Esophagus muscularis mucosa (tissue), 4 donors: ENCODE results near the gene PLIN4. TPM values are rescaled to one million over a fixed set of nuclear protein-coding genes. Genes with fewer than 3 reads are reported as not detected.

Experiments used
- DNase-seq: peaks from one replicate; pipeline ENCODE4 v3.0.0-alpha.2; 2017; ENCODE audit errors: extremely low spot score
- H3K27ac ChIP-seq, 4 donors: fragments of 200-600 bp; sonication (generic); replicated peaks in 1 of 4; 1 replicate in 3 of 4; 2 replicates in 1 of 4; pipeline ENCODE4 v1.5.1; 2016 to 2019; ENCODE audit warnings: mild to moderate bottlenecking in 1 of 4
- H3K27me3 ChIP-seq, 4 donors: fragments of 200-600 bp; sonication (generic); one replicate each; pipeline versions ENCODE4 v1.5.1 to v1.6.0; 2016 to 2019
- H3K36me3 ChIP-seq, 4 donors: fragments of 200-600 bp; sonication (generic); one replicate each; pipeline ENCODE4 v1.5.1; 2016 to 2019
- H3K4me1 ChIP-seq, 4 donors: fragments of 200-600 bp; sonication (generic); one replicate each; pipeline ENCODE4 v1.5.1; 2016 to 2019
- H3K4me3 ChIP-seq, 4 donors: fragments of 200-600 bp; sonication (generic); 1 replicate in 2 of 4; 2 replicates in 2 of 4; pipeline ENCODE4 v1.5.1; 2016 to 2019; ENCODE audit warnings: mild to moderate bottlenecking in 4 of 4, moderate library complexity in 1 of 4
- H3K9me3 ChIP-seq, 4 donors: fragments of 200-600 bp; sonication (generic); 1 replicate in 3 of 4; 2 replicates in 1 of 4; pipeline ENCODE4 v1.5.1; 2016 to 2019
- CTCF ChIP-seq, 3 experiments: fragments of 200-600 bp in 2 of 3; fragments of 450-650 bp in 1 of 3; sonication (generic) in 2 of 3; IDR thresholded peaks; one replicate each; pipeline ENCODE4 v1.5.1; 2017 to 2019; ENCODE audit warnings: antibody characterized with exemption in 3 of 3, mild to moderate bottlenecking in 2 of 3, moderate library complexity in 1 of 3
- EP300 ChIP-seq: sonication (generic); formaldehyde crosslinking; IDR thresholded peaks from one replicate; pipeline ENCODE4 v1.6.1; 2017; ENCODE audit warnings: antibody characterized with exemption
- POLR2A ChIP-seq: fragments of 450-650 bp; IDR thresholded peaks from one replicate; pipeline ENCODE4 v1.6.1; 2017; ENCODE audit warnings: antibody characterized with exemption, moderate library complexity, mild to moderate bottlenecking, low read depth
- POLR2AphosphoS5 ChIP-seq, 2 donors: sonication (generic); formaldehyde crosslinking; IDR thresholded peaks; one replicate each; pipeline ENCODE4 v1.6.1; 2017; ENCODE audit warnings: antibody characterized with exemption in 2 of 2
- WGBS: methylation state at CpG from one replicate; pipeline ENCODE4 v1.1.5; 2018; 5-methylcytosine and 5-hydroxymethylcytosine counted together
- intact Hi-C: fragments of 100-400 bp; cut with DNase I; formaldehyde crosslinking; loops from one replicate; pipeline ENCODE4 v1.15.1; 2023
- total RNA-seq, 4 donors: library from RNA; depleted of rRNA; stranded (reverse); fragments of >200 nt; gene quantifications; one replicate each; pipeline versions ENCODE4 v1.1.0 to v1.2.1, GENCODE V29; 2016

PLIN4 gene
- total RNA-seq, 4 donors from 2014 or later: 45.7 to 134 (median 91.1) TPM

GRCh38 chr19:4537953-4538600 is 19.8 kb upstream of the PLIN4 start:
- peaks cover 8 to 20% (median 18%) of the 10 kb centered on the region in 4 donors for H3K4me1 ChIP-seq
- WGBS: 90% methylated on average over 4 of the region's 27 CpGs
- peaks cover 0 to 24% (median 0%) of the 10 kb centered on the region in 4 donors for H3K27me3 ChIP-seq
- TF ChIP-seq POLR2A (no peak), POLR2AphosphoS5 (IDR thresholded peaks at IDR 0.05) (no peak), EP300 (no peak), CTCF (IDR thresholded peaks at IDR 0.05) (no peak)
- no peaks in the 10 kb centered on the region for H3K36me3 ChIP-seq
- H3K27ac ChIP-seq: no peak overlapping the region
- DNase-seq: no peak
- no peak overlapping the region for H3K4me3 ChIP-seq
- intact Hi-C loops: no loop called here
- peaks cover 0 to 8% (median 3%) of the 10 kb centered on the region in 4 donors for H3K9me3 ChIP-seq

GRCh38 chr19:4536798-4537197 is 18.5 kb upstream of the PLIN4 start:
- DNase-seq: no peak
- H3K9me3 ChIP-seq: peaks cover 0 to 8% (median 3%) of the 10 kb centered on the region in 4 donors
- no peak overlapping the region for H3K27ac ChIP-seq
- intact Hi-C loops: no loop called here
- peaks cover 8 to 20% (median 18%) of the 10 kb centered on the region in 4 donors for H3K4me1 ChIP-seq
- no peak overlapping the region for H3K4me3 ChIP-seq
- H3K27me3 ChIP-seq: peaks cover 0 to 17% (median 0%) of the 10 kb centered on the region in 4 donors
- H3K36me3 ChIP-seq: no peaks in the 10 kb centered on the region
- 69% methylated on average over 4 of the region's 5 CpGs for WGBS
- no peak for TF ChIP-seq POLR2AphosphoS5 (IDR thresholded peaks at IDR 0.05)
- no peak for TF ChIP-seq POLR2A
- no peak for TF ChIP-seq CTCF (IDR thresholded peaks at IDR 0.05)
- no peak for TF ChIP-seq EP300

GRCh38 chr19:4534836-4535658 is 16.8 kb upstream of the PLIN4 start, which contains the start of gene PLIN5:
Gene PLIN5, minus strand, starts transcription at chr19:4535224. Its CDS starts 1,150 bp downstream, at chr19:4534074.
- peak within 1 kb of the TSS; percentile 43 to 51 (median 46) for H3K4me3 ChIP-seq
- H3K27me3 ChIP-seq: peaks cover 0 to 17% (median 0%) of the 10 kb centered on the region in 4 donors
- H3K4me1 ChIP-seq: peaks cover 8 to 20% (median 18%) of the 10 kb centered on the region in 4 donors
- no peaks in the 10 kb centered on the region for H3K9me3 ChIP-seq
- peak within 1 kb of the TSS in 3 of 4 donors; percentile 50 to 67 (median 50) for H3K27ac ChIP-seq
- intact Hi-C loops: no loop called here
- 27% methylated on average over 6 of the region's 49 CpGs for WGBS
- H3K36me3 ChIP-seq: no peaks in the 10 kb centered on the region
- no peak for DNase-seq
- no peak for TF ChIP-seq CTCF (IDR thresholded peaks at IDR 0.05)
- peak in 1 of 2 donors; percentile 41 for TF ChIP-seq POLR2AphosphoS5 (IDR thresholded peaks at IDR 0.05)
- no peak for TF ChIP-seq POLR2A

GRCh38 chr19:4533835-4534424 is 15.6 kb upstream of the PLIN4 start:
- WGBS: 89% methylated on average over 6 of the region's 9 CpGs
- DNase-seq: no peak
- H3K4me1 ChIP-seq: peaks cover 8 to 20% (median 18%) of the 10 kb centered on the region in 4 donors
- H3K36me3 ChIP-seq: no peaks in the 10 kb centered on the region
- no peak overlapping the region for H3K4me3 ChIP-seq
- H3K27me3 ChIP-seq: peaks cover 0 to 17% (median 0%) of the 10 kb centered on the region in 4 donors
- no peaks in the 10 kb centered on the region for H3K9me3 ChIP-seq
- intact Hi-C loops: no loop called here
- no peak overlapping the region for H3K27ac ChIP-seq
- TF ChIP-seq POLR2AphosphoS5 (IDR thresholded peaks at IDR 0.05): no peak
- no peak for TF ChIP-seq EP300

GRCh38 chr19:4533334-4533733 is 15.0 kb upstream of the PLIN4 start:
- peaks cover 0 to 4% (median 0%) of the 10 kb centered on the region in 4 donors for H3K36me3 ChIP-seq
- H3K27ac ChIP-seq: no peak overlapping the region
- no peak for DNase-seq
- intact Hi-C loops: no loop called here
- H3K4me1 ChIP-seq: peaks cover 8 to 20% (median 18%) of the 10 kb centered on the region in 4 donors
- whole genome bisulfite sequencing: 78% methylated on average over 9 of the region's 9 CpGs
- no peaks in the 10 kb centered on the region for H3K9me3 ChIP-seq
- no peak overlapping the region for H3K4me3 ChIP-seq
- peaks cover 0 to 13% (median 0%) of the 10 kb centered on the region in 4 donors for H3K27me3 ChIP-seq
- no peak for TF ChIP-seq POLR2A
- no peak for TF ChIP-seq CTCF (IDR thresholded peaks at IDR 0.05)
- TF ChIP-seq POLR2AphosphoS5 (IDR thresholded peaks at IDR 0.05): no peak
- TF ChIP-seq EP300: no peak
